GM19467 (cell line): Measurements from ENCODE around the gene CASTOR1.

Source experiments
- ATAC-seq: cut with Tn5 transposase; IDR thresholded peaks from one replicate; pipeline ENCODE4 v1.9.1; 2021; ENCODE audit warnings: mild to moderate bottlenecking, moderate library complexity; ENCODE audit not compliant: unreplicated experiment

CASTOR1 gene

GRCh38 chr22:30247561-30247960, 41.7 kb downstream of the CASTOR1 start:
- no peak for ATAC-seq

DNA sequence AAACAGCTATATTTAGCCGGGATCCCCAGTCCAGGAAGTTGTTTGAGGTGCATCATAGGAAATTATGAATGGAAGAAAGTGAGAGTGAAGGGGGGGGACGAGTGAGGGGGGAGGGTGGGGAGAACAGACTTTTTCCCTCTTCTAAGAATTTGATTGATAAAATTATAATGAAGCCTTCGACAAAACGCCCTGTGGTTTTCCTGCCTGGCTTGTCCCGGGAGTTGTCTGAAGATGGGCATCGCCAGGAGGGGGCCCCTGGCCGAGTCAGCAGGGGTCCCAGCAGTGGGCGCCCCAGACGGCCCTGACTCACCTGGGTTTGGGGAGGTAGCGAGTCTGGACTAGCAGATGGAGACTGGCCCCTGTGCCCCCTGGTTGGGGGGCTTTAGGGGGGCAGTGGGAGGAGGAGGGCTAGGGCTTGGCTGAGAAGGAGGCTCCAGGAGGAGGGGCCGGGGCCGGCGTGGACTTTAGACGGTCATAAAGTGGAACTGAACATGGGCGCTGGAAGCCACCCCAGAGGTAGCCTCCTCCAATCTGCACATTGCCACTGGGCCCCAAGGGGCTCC, 42.4 kb downstream of the CASTOR1 start:
- ATAC-seq = no peak

DNA sequence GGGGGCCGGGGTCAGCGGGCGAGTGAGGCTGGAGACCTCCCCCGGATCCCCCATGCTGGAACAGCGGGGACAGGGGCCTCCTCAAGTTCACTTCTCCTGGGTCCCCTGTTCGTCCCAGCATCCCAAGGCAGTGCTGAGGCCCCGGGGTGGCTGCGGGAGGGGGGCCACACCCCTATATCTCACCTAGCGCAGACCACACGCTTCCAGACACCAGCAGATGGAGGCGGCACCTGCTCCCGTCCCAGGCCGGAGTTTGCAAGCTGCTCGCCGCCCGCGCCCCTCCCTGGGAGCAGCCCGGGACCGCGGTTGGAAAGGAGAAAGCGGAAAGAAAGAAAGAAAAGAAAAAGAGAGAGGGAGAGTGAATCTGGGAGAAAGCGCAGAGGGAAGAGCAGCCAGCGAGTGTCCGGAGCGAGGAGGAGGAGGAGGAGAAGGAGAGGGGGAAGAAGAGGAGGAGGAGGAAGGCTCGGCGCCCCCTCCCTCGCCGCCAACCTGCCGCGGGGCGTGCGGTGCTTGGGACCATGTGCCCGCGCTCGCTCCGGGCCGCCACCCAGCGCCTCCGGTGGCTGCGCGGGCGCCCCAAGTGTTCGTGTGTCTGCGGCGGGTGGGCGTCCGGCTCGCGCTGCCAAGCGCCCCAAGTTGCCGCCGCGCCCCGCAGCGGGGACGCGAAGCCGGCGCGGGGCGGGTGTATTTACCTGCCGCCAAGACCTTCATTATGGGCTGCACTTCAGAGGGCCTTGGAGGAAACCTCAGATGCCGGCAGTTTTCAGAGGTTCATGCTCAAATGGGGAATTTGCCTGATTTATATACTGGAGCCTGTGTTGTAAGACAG, 43.1 kb downstream of the CASTOR1 start, which contains the start of gene LIF:
Gene LIF (minus strand): TSS at position 775 of the 829 bp plus-strand sequence. CDS start 64 bp downstream, at position 711.
- no peak for ATAC-seq

DNA sequence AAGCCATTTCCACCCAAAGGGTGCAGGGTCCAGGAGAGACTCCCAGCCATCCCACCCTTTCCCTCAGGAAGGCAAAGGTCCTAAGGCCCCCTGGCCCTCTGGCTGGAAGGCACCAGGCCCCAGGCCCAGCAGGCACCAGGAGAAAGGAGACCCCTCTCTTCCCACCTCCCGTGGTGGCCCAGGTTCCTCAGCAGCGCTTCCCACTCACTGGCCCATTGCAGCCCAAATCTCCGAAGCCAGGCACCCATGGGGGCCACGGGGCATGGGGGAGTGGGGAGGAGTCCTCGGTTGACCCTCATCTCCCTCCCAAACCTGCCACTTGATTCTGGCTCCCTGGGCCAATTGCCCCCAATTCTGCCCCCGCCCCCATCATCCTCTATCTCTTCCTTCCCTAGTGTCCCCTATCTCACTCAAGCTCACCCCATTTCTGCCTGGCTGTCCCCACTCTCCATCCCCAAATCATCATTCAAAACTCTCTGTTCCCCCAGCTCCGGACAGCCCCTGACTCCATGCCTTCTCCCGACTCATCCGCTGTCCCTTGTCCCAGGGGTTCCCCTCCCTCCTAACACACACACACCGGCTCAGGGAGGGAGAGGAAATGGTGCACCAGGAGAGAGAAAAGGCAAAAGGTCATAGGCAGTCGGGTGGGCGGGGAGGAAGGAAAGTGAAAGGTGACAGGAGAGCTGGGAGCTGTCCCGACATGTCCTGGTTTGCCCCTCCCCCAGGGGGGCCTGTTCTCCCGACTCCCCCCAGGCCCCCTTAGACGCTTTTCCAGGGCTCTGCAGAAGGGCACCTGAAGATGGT, 43.9 kb downstream of the CASTOR1 start:
- no peak for ATAC-seq

GRCh38 chr22:30244641-30245040, 44.7 kb downstream of the CASTOR1 start:
- ATAC-seq = no peak

DNA sequence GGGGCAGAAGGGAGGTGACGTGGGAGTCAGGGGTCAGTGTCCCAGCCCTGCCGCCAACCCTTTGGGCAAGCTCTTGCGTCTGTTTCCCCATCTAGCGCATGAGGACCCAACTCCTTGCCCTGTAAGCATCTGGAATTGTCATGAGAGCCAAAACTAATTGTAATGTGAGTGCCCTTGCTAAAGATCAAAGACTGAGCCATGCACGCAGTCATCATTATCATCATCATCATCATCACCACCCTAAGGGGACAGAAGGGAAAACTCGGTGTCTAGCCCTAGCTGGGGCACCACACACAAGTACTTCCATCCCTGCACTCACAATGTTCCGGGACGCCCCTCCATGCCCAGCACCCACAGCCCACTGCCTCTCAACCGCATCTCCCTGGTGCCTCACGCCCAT, 45.2 kb downstream of the CASTOR1 start:
- no peak for ATAC-seq

DNA sequence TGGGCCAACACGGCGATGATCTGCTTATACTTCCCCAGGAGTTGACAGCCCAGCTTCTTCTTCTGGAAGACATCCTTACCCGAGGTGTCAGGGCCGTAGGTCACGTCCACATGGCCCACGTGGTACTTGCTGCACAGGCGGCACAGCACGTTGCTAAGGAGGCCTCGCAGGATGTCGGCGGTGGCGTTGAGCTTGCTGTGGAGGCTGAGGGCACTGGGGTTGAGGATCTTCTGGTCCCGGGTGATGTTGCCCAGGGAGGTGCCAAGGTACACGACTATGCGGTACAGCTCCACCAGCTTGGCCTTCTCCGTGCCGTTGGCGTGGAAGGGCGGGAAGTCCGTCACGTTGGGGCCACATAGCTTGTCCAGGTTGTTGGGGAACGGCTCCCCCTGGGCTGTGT, 45.6 kb downstream of the CASTOR1 start:
- ATAC-seq = no peak

DNA sequence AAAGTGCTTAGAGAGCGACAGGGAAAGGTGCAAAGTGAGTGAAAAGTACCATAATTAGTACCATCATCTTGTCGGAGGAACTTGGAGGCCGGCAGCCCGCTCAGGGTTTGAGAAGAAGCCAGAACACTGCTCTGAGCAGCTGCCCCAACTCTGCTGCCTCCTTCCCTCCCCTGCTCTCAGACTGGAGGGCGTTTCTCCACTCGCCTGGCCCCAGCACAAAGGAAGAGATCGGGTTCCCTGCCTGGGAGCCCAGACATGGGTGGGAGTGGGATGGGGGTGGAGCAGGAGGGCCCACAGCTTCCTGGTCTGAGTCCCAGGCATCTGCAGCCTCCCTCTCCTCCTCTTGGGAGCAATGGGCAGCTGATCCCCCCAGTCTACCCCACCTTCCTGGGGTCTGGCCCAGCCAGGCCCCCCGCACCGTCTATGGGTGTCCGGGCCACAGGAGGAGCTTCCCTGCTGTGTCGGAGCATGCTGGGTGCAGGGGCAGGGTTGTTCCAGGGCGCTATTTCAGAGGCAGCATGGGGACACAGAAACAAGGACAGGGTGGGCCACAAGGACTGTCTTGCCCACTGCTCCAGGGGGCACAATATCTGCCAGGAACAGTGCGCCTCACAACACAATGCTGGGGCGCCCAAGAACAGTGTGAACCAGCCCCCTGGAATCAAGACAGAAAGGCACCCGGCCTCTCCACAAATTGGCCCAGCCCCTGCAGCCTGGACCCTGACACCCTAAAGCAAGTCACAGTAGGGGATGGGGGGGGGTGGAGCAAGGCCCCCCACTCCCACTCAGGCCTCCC, 47.5 kb downstream of the CASTOR1 start:
- no peak for ATAC-seq

DNA sequence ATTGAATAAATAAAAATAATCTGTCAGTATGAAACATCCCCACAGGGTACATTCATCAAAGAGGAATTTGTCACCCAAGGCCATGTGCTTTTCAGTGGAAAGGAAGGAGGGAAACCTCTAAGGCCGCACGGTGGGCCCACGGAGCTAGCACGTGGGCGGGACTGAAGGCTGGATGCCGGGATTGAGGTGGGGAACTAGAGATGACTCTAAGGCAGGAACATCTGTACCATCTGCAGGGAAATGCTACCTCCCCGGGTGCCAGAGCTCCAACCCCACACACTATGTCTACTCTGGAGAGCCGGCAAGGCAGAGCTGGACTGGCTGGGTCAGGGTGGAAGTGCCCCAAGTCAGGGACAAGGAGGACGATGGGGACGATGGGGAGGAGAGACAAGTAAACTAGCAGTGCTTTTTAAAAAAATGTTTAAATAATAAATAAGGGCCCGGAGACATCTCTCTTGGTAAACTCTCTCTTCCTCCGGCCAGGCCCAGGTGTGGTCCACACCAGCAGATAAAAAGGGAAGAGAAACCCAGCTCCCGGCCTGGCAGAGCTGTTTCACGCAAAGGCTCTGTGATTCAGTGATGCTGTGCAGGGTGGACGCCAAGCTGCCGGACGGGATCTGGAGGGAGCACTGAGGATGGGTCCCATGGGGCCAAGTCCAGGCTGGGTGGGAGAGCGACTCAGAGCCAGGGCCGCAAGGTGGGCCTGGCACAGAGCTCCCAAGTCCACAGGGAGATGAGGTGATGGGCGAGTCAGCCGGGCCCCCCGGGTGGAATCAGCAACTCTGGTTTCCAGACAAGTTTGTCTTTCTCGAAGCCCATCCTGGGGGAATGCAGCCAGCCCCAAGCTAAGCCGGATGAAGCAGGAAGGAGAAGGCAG, 48.5 kb downstream of the CASTOR1 start:
- no peak for ATAC-seq

GRCh38 chr22:30239488-30240405, 49.6 kb downstream of the CASTOR1 start:
- no peak for ATAC-seq

DNA sequence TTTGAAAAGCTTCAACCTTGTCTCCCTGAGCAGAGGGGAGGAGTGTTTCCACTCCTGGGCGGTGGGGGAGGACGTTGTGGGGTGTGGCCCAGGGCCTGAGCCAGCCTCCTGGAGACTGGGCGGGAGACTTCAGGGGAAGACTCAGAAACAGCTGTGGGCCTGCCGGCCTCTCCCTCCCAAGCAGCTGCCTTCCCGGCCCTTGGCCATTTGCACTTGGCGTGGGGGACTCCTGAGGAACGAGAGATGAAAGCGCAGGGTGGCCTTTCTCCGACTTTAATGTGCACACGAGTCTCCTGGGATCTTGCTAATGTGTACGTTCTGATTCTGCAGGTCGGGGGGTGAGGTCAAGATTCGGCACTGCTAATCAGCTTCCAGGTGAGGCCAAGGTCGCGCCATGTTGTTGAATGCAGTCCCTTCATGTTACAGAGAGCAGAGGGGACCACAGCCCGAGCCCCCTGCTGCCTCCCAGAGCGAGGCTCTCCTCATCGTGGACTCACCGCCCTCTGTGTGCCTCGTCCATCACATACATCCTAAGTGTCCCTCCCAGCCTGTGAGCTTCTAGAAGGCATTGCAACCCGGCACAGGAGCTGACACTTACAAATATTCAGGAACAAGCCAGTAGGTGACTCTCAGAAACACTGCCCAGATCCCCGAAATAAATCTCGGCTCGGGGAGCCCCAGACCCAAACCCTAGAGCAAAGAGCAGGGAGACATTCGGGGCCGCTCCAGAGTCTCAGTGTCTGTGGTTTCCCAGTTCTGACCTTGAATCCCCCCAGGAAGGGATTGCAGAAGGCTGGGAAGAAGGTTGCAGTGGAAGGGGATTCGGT, 50.4 kb downstream of the CASTOR1 start:
- no peak for ATAC-seq

DNA sequence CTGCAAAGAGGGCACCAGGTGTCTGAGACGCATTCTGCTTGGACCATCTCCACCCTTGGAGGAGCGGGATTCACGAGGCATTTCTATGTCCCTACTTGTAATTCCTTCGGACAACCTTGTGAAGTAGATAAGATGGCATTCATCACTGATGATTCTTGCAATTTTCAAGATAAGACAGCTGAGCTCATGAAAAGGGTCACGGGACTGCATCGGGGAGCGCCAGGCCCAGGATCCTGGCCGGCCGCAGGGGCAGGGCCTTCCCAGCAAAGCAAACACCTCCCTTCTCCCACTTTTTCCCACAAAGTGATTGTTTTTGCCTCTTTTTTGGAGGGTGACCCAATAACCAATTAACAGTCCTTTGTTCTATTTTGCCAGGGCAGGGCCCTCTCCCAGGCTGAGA, 51.2 kb downstream of the CASTOR1 start:
- no peak for ATAC-seq

GRCh38 chr22:30236875-30237274, 52.4 kb downstream of the CASTOR1 start:
- no peak for ATAC-seq

DNA sequence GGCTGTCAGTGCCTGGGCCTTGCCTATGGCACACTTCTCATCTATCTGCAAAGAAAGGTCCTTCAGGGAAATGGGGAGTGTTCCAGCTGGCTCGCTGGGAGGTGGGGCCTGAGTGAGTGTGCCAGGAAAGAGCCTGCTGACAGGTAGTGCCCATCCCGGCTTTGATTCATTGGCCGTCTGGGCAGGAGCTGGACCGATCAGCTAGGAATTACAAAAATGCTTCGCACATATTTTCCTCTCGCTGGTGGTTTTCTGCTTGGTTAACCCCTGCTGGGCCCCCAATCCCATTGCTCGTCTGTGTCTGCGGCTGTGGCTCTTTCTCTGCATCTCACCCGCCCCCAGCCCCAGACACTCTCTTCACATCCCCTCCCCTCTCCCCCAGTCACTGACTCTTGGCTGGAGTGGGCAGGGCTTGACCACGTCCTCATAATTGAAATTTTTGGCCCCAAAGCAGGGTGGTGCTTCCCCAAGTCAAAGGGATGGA, 53.6 kb downstream of the CASTOR1 start:
- no peak for ATAC-seq
